ENCODE results near the gene JAK2.

JAK2 gene

GRCh38 chr9:5002811-5003210 is 17.7 kb downstream of the JAK2 start:
- H3K4me2 ChIP-seq (ENCODE audit: low read length): no peak overlapping the region
- no peak overlapping the region for H3K4me3 ChIP-seq (ENCODE audit: low read depth, low read length, poor library complexity, severe bottlenecking)
- no peaks in the 10 kb centered on the region for H3F3A ChIP-seq (ENCODE audit: insufficient read depth, low read length)
- TF ChIP-seq EZH2 (IDR thresholded peaks at IDR 0.05; ENCODE audit: borderline replicate concordance, low read length) (no peak), CTCF (IDR thresholded peaks at IDR 0.05; ENCODE audit: low read length) (no peak)
- H3K36me3 ChIP-seq (ENCODE audit: insufficient read depth, low read length): no peaks in the 10 kb centered on the region
- no peaks in the 10 kb centered on the region for H3K4me1 ChIP-seq (ENCODE audit: insufficient read depth, low read length, severe bottlenecking)
- H3K9me3 ChIP-seq (ENCODE audit: low read length): peaks cover 8% of the 10 kb centered on the region
- no peaks in the 10 kb centered on the region for H3K9me2 ChIP-seq (ENCODE audit: low read depth, low read length)
- H2AFZ ChIP-seq (ENCODE audit: low read length): no peak overlapping the region
- H3K27ac ChIP-seq (ENCODE audit: low read depth, low read length, poor library complexity, severe bottlenecking): no peak overlapping the region
- no peaks in the 10 kb centered on the region for H4K20me1 ChIP-seq (ENCODE audit: insufficient read depth, low read length)
- H3K27me3 ChIP-seq (ENCODE audit: insufficient read depth, low read length): no peaks in the 10 kb centered on the region
- no peaks in the 10 kb centered on the region for H3K79me2 ChIP-seq (ENCODE audit: insufficient read depth, low read length)
- no peak overlapping the region for H3K9ac ChIP-seq (ENCODE audit: low read length)

GRCh38 chr9:5004481-5004880 is 19.4 kb downstream of the JAK2 start:
- Histone ChIP-seq H3K9me3 (ENCODE audit: low read length) (peaks cover 8% of the 10 kb centered on the region), H3K4me3 (ENCODE audit: low read depth, low read length, poor library complexity, severe bottlenecking) (no peak overlapping the region), H3F3A (ENCODE audit: insufficient read depth, low read length) (no peaks in the 10 kb centered on the region), H3K79me2 (ENCODE audit: insufficient read depth, low read length) (no peaks in the 10 kb centered on the region), H3K9ac (ENCODE audit: low read length) (no peak overlapping the region), H3K36me3 (ENCODE audit: insufficient read depth, low read length) (no peaks in the 10 kb centered on the region), H3K4me2 (ENCODE audit: low read length) (no peak overlapping the region), H3K27me3 (ENCODE audit: insufficient read depth, low read length) (no peaks in the 10 kb centered on the region), H4K20me1 (ENCODE audit: insufficient read depth, low read length) (no peaks in the 10 kb centered on the region), H3K9me2 (ENCODE audit: low read depth, low read length) (no peaks in the 10 kb centered on the region), H3K4me1 (ENCODE audit: insufficient read depth, low read length, severe bottlenecking) (no peaks in the 10 kb centered on the region), H2AFZ (ENCODE audit: low read length) (no peak overlapping the region), H3K27ac (ENCODE audit: low read depth, low read length, poor library complexity, severe bottlenecking) (no peak overlapping the region)
- TF ChIP-seq EZH2 (IDR thresholded peaks at IDR 0.05; ENCODE audit: borderline replicate concordance, low read length) (no peak), CTCF (IDR thresholded peaks at IDR 0.05; ENCODE audit: low read length) (no peak)

- no peaks in the 10 kb centered on the region for H3K27me3 ChIP-seq (ENCODE audit: insufficient read depth, low read length)
- peaks cover 8% of the 10 kb centered on the region for H3K9me3 ChIP-seq (ENCODE audit: low read length)
- H4K20me1 ChIP-seq (ENCODE audit: insufficient read depth, low read length): no peaks in the 10 kb centered on the region
- H3K79me2 ChIP-seq (ENCODE audit: insufficient read depth, low read length): no peaks in the 10 kb centered on the region
- no peak overlapping the region for H3K4me2 ChIP-seq (ENCODE audit: low read length)
- TF ChIP-seq EZH2 (IDR thresholded peaks at IDR 0.05; ENCODE audit: borderline replicate concordance, low read length) (no peak), CTCF (IDR thresholded peaks at IDR 0.05; ENCODE audit: low read length) (no peak)
- no peaks in the 10 kb centered on the region for H3K36me3 ChIP-seq (ENCODE audit: insufficient read depth, low read length)
- H2AFZ ChIP-seq (ENCODE audit: low read length): no peak overlapping the region
- no peaks in the 10 kb centered on the region for H3F3A ChIP-seq (ENCODE audit: insufficient read depth, low read length)
- no peaks in the 10 kb centered on the region for H3K9me2 ChIP-seq (ENCODE audit: low read depth, low read length)
- no peak overlapping the region for H3K4me3 ChIP-seq (ENCODE audit: low read depth, low read length, poor library complexity, severe bottlenecking)
- no peak overlapping the region for H3K9ac ChIP-seq (ENCODE audit: low read length)
- H3K27ac ChIP-seq (ENCODE audit: low read depth, low read length, poor library complexity, severe bottlenecking): no peak overlapping the region
- H3K4me1 ChIP-seq (ENCODE audit: insufficient read depth, low read length, severe bottlenecking): no peaks in the 10 kb centered on the region
Measured at GRCh38 chr9:5008202-5008601, 23.1 kb downstream of the JAK2 start.

Data from OCI-LY1 (cell line).